Measurements from ENCODE around the gene AXIN2.

Gene AXIN2

GRCh38 chr17:65583921-65584603 is 22.6 kb upstream of the AXIN2 start:
- no peak for DNase-seq

- DNase-seq, result no peak
Observed at GRCh38 chr17:65576939-65577338, 15.5 kb upstream of the AXIN2 start.

GRCh38 chr17:65573282-65573602 is 11.8 kb upstream of the AXIN2 start:
- no peak for DNase-seq

- DNase-seq, result no peak
Observed at GRCh38 chr17:65572581-65573281, 11.3 kb upstream of the AXIN2 start.

GRCh38 chr17:65572186-65572580 is 10.7 kb upstream of the AXIN2 start:
- DNase-seq, result no peak

- DNase-seq, result no peak
Observed at GRCh38 chr17:65568918-65569317, 7.5 kb upstream of the AXIN2 start.

GRCh38 chr17:65567566-65567965 is 6.1 kb upstream of the AXIN2 start:
- no peak for DNase-seq

- no peak for DNase-seq
Observed at GRCh38 chr17:65565559-65565958, 4.1 kb upstream of the AXIN2 start.

GRCh38 chr17:65564793-65565192 is 3.3 kb upstream of the AXIN2 start:
- no peak for DNase-seq

- DNase-seq, result no peak
Observed at GRCh38 chr17:65562206-65562531, 721 bp upstream of the AXIN2 start.

- DNase-seq, result peak; percentile 65 to 69
Observed at GRCh38 chr17:65560628-65561451, 608 bp downstream of the AXIN2 start.

- DNase-seq, result no peak
Observed at GRCh38 chr17:65559804-65560627, 1.4 kb downstream of the AXIN2 start.

GRCh38 chr17:65559461-65559803 is 2.0 kb downstream of the AXIN2 start:
- DNase-seq, result no peak

- no peak for DNase-seq
Observed at GRCh38 chr17:65558683-65559460, 2.6 kb downstream of the AXIN2 start.

GRCh38 chr17:65558311-65558682 is 3.2 kb downstream of the AXIN2 start:
- no peak for DNase-seq

GRCh38 chr17:65557349-65558310 is 3.8 kb downstream of the AXIN2 start:
- no peak for DNase-seq

GRCh38 chr17:65556910-65557348 is 4.5 kb downstream of the AXIN2 start:
- DNase-seq, result no peak

- peak; percentile 94 to 95 for DNase-seq
Observed at GRCh38 chr17:65556014-65556909, 5.2 kb downstream of the AXIN2 start.

GRCh38 chr17:65554553-65555223 is 6.8 kb downstream of the AXIN2 start:
- no peak for DNase-seq
